ENCODE data around the gene TRPV4. TPM values are rescaled to one million over a fixed set of nuclear protein-coding genes. Genes with fewer than 3 reads are reported as not detected.
"Not testable (repeated sequence)": the region's sequence is repeated elsewhere in the genome, so short reads cannot be mapped to it uniquely, and the experiment has no call there.

TRPV4 gene
- total RNA-seq, 2 donors from 2014 or later: not detected

GRCh38 chr12:109871668-109872314, 38.6 kb upstream of the TRPV4 start:
- H3K4me3 Mint-ChIP-seq: no peak overlapping the region
- no peaks in the 10 kb centered on the region for H3K27me3 Mint-ChIP-seq (ENCODE audit: low read depth)
- H3K27ac Mint-ChIP-seq: peak overlapping the region; percentile 1
- ATAC-seq (replicated peaks in 1 of 2) (no peak), DNase-seq (no peak)
- H3K36me3 Mint-ChIP-seq (ENCODE audit: insufficient read depth in 2 of 2): no peaks in the 10 kb centered on the region
- peaks cover 44% of the 10 kb centered on the region for H3K4me1 Mint-ChIP-seq (ENCODE audit: low read depth)
- no peaks in the 10 kb centered on the region for H3K9me3 Mint-ChIP-seq

DNA sequence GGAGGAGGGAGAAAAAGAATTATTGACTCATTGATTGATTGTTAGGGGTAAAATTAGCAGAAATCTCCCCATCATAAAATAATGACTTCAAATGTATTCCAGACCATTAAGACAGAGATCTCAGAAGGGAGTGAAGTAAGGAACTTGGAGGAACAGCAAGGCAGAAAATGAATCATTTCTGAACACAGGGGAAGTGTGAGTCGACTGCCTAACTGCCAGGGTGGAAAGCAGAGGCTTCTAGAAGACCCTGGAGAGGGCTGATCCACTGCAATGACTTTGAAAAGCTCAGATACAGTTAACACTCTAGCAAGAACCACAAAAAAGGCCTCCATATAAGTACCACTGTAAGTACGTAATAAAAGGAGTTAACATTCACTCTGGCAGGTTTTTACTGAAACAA, 37.5 kb upstream of the TRPV4 start:
- Mint-ChIP-seq H3K4me3 (no peak overlapping the region), H3K27ac (peak overlapping the region; percentile 45), H3K9me3 (no peaks in the 10 kb centered on the region), H3K36me3 (ENCODE audit: insufficient read depth in 2 of 2) (no peaks in the 10 kb centered on the region), H3K27me3 (ENCODE audit: low read depth) (no peaks in the 10 kb centered on the region), H3K4me1 (ENCODE audit: low read depth) (peaks cover 32% of the 10 kb centered on the region)
- DNase-seq (no peak), ATAC-seq (replicated peaks in 1 of 2) (peak; percentile 48 to 50)

GRCh38 chr12:109868182-109869051, 35.2 kb upstream of the TRPV4 start:
- Mint-ChIP-seq H3K27me3 (ENCODE audit: low read depth) (no peaks in the 10 kb centered on the region), H3K9me3 (no peaks in the 10 kb centered on the region), H3K36me3 (ENCODE audit: insufficient read depth in 2 of 2) (no peaks in the 10 kb centered on the region), H3K4me3 (no peak overlapping the region), H3K4me1 (ENCODE audit: low read depth) (peaks cover 22% of the 10 kb centered on the region), H3K27ac (no peak overlapping the region)
- ATAC-seq (replicated peaks in 1 of 2): peak; percentile 49 to 84
- no peak for DNase-seq

GRCh38 chr12:109864916-109865315, 31.7 kb upstream of the TRPV4 start:
- Mint-ChIP-seq H3K4me1 (ENCODE audit: low read depth) (peaks cover 9% of the 10 kb centered on the region), H3K4me3 (no peak overlapping the region), H3K27me3 (ENCODE audit: low read depth) (no peaks in the 10 kb centered on the region), H3K9me3 (no peaks in the 10 kb centered on the region), H3K36me3 (ENCODE audit: insufficient read depth in 2 of 2) (no peaks in the 10 kb centered on the region), H3K27ac (peak overlapping the region; percentile 46)
- no peak for DNase-seq
- ATAC-seq (replicated peaks in 1 of 2): no peak

- peak in 1 of 2 donors; percentile 49 for ATAC-seq (replicated peaks in 1 of 2)
- Mint-ChIP-seq H3K4me3 (no peak overlapping the region), H3K4me1 (ENCODE audit: low read depth) (peaks cover 9% of the 10 kb centered on the region), H3K36me3 (ENCODE audit: insufficient read depth in 2 of 2) (no peaks in the 10 kb centered on the region), H3K9me3 (no peaks in the 10 kb centered on the region), H3K27me3 (ENCODE audit: low read depth) (no peaks in the 10 kb centered on the region), H3K27ac (no peak overlapping the region)
- DNase-seq: no peak
These were observed 30.9 kb upstream of the TRPV4 start for GRCh38 chr12:109863847-109864712.

GRCh38 chr12:109862491-109862890, 29.3 kb upstream of the TRPV4 start:
- ATAC-seq (replicated peaks in 1 of 2); H3K9me3 Mint-ChIP-seq; H3K4me3 Mint-ChIP-seq; H3K27ac Mint-ChIP-seq; H3K27me3 Mint-ChIP-seq (ENCODE audit: low read depth); H3K4me1 Mint-ChIP-seq (ENCODE audit: low read depth); DNase-seq; H3K36me3 Mint-ChIP-seq (ENCODE audit: insufficient read depth in 2 of 2): not testable (repeated sequence)

GRCh38 chr12:109861689-109862314, 28.6 kb upstream of the TRPV4 start:
- Mint-ChIP-seq H3K27ac (no peak overlapping the region), H3K27me3 (ENCODE audit: low read depth) (no peaks in the 10 kb centered on the region), H3K9me3 (no peaks in the 10 kb centered on the region), H3K36me3 (ENCODE audit: insufficient read depth in 2 of 2) (no peaks in the 10 kb centered on the region), H3K4me3 (no peak overlapping the region), H3K4me1 (ENCODE audit: low read depth) (no peaks in the 10 kb centered on the region)
- no peak for DNase-seq
- ATAC-seq (replicated peaks in 1 of 2): peak; percentile 32 to 69

GRCh38 chr12:109860977-109861376, 27.8 kb upstream of the TRPV4 start:
- H3K4me1 Mint-ChIP-seq (ENCODE audit: low read depth): no peaks in the 10 kb centered on the region
- ATAC-seq (replicated peaks in 1 of 2): no peak
- no peak overlapping the region for H3K4me3 Mint-ChIP-seq
- H3K36me3 Mint-ChIP-seq (ENCODE audit: insufficient read depth in 2 of 2): no peaks in the 10 kb centered on the region
- no peaks in the 10 kb centered on the region for H3K27me3 Mint-ChIP-seq (ENCODE audit: low read depth)
- no peak for DNase-seq
- no peak overlapping the region for H3K27ac Mint-ChIP-seq
- H3K9me3 Mint-ChIP-seq: no peaks in the 10 kb centered on the region

- H3K36me3 Mint-ChIP-seq (ENCODE audit: insufficient read depth in 2 of 2): no peaks in the 10 kb centered on the region
- no peaks in the 10 kb centered on the region for H3K27me3 Mint-ChIP-seq (ENCODE audit: low read depth)
- ATAC-seq (replicated peaks in 1 of 2) (peak in 1 of 2 donors; percentile 17), DNase-seq (no peak)
- H3K4me1 Mint-ChIP-seq (ENCODE audit: low read depth): no peaks in the 10 kb centered on the region
- no peaks in the 10 kb centered on the region for H3K9me3 Mint-ChIP-seq
- H3K4me3 Mint-ChIP-seq: no peak overlapping the region
- H3K27ac Mint-ChIP-seq: peak overlapping the region; percentile 46
These were observed 25.6 kb upstream of the TRPV4 start for GRCh38 chr12:109858764-109859163.

- Mint-ChIP-seq H3K27me3 (ENCODE audit: low read depth) (no peaks in the 10 kb centered on the region), H3K4me1 (ENCODE audit: low read depth) (no peaks in the 10 kb centered on the region), H3K27ac (no peak overlapping the region), H3K36me3 (ENCODE audit: insufficient read depth in 2 of 2) (no peaks in the 10 kb centered on the region), H3K9me3 (no peaks in the 10 kb centered on the region), H3K4me3 (no peak overlapping the region)
- no peak for ATAC-seq (replicated peaks in 1 of 2)
- DNase-seq: no peak
These were observed 24.5 kb upstream of the TRPV4 start for GRCh38 chr12:109857715-109858114.

DNA sequence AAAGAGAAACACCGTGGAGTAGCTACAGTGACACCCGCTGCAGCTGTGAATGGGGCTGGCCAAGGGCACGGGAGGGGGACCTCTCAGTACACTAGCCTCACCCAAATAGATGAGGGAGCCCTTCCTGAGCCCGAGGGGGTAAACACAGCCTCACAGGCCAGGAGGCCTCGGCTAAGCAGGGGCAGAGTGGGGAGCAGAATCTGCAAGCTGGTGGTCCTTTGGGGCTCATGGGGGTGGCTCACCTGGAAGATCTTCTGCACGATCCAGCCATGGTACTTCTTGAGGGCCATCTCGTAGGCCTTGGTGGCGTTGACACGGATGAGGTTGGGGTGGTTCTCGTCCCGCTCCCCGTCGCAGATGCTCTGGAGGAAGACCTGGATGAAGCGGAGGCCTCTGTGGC, 22.2 kb upstream of the TRPV4 start:
- DNase-seq: no peak
- no peaks in the 10 kb centered on the region for H3K4me1 Mint-ChIP-seq (ENCODE audit: low read depth)
- H3K27ac Mint-ChIP-seq: no peak overlapping the region
- no peaks in the 10 kb centered on the region for H3K27me3 Mint-ChIP-seq (ENCODE audit: low read depth)
- H3K9me3 Mint-ChIP-seq: no peaks in the 10 kb centered on the region
- H3K4me3 Mint-ChIP-seq: no peak overlapping the region
- no peak for ATAC-seq (replicated peaks in 1 of 2)
- no peaks in the 10 kb centered on the region for H3K36me3 Mint-ChIP-seq (ENCODE audit: insufficient read depth in 2 of 2)

GRCh38 chr12:109850518-109850917, 17.3 kb upstream of the TRPV4 start:
- not testable (repeated sequence) for ATAC-seq (replicated peaks in 1 of 2); H3K27me3 Mint-ChIP-seq (ENCODE audit: low read depth); H3K27ac Mint-ChIP-seq; H3K9me3 Mint-ChIP-seq; H3K36me3 Mint-ChIP-seq (ENCODE audit: insufficient read depth in 2 of 2); H3K4me1 Mint-ChIP-seq (ENCODE audit: low read depth); DNase-seq; H3K4me3 Mint-ChIP-seq
